ENCODE data around the gene SPINT1.

SPINT1 gene

GRCh38 chr15:40863660-40864270, 19.9 kb downstream of the SPINT1 start:
- no peak for DNase-seq

DNA sequence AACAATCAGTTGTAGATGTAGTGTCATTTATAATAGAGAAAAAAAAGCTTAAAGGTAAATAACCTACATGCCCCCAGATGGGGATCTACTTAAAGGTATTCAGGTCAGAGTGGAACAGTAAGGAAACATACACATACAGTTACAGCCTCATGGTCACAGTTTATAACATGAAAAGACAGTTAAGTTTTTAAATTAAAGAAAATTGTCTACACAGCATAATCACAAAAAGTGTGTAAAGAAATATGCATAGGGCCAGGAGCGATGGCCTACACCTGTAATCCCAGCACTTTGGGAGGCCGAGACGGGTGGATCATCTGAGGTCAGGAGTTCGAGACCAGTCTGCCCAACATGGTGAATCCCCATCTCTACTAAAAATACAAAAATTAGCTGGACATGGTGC, 23.4 kb downstream of the SPINT1 start:
- no peak for DNase-seq

GRCh38 chr15:40869686-40870085, 25.8 kb downstream of the SPINT1 start:
- DNase-seq = no peak

DNA sequence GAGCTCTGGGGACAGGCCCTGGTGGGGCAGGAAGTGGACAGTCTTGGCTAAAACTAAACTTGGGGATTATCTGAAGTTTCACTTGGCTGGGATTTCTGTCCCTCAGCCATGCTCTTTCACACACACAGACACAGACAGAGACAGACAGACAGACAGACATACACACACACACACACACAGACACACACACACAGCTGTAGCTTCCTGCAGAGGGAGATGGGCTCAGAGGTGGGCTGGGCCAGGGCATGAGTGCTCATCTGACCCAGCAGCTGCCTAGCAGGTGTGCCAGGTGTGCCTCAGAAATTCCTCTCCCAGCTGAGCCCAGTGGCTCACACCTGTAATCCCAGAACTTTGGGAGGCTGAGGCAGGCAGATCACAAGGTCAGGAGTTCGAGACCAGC, 26.9 kb downstream of the SPINT1 start:
- DNase-seq = no peak

DNA sequence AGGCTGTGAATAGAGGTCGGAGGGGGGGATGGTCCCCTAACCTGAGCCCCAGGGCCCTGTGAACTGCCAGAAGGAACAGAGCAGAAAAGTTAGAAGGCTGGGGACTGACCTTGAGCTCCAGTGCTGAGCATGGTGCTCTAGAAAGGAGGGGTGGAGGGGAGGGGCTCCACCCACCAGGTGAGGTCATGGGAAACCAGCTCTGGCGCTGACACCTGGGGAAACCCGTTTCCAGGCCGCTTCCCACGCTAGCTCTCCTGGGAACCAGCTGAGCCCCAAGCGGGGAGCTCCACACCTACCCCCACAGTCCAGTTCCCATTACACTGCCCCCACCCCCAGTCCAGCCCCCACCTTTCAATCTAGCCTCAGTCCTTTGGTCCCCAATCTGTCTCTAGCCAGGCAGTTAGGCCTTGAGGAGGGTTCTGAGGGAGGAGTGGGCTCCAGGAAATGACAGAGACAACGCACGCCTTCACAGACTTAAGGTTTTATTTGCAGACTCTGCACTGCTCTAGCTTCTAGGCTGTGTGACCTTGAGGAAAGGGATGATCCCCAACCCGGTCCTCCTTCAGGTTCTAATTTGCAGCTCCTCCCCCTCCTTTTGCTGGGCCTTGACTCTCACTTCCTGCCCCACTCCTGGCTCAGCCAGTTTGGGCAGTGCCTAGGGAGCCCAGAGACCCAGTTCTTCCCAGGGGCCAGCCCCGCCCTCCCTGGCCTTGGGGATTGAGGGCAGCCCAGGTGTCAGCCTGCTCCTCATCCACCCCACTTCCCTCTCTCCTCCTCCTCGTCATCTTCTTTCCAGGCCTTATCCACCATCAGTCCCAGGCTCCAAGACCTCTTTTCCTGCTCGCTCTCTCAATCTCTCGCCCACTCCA, 28.1 kb downstream of the SPINT1 start:
- DNase-seq = no peak

- no peak for DNase-seq
Measured at GRCh38 chr15:40872791-40873693, 29.2 kb downstream of the SPINT1 start.

- peak; percentile 81 for DNase-seq
Measured at GRCh38 chr15:40873694-40874561, 30.1 kb downstream of the SPINT1 start, which contains the start of gene RHOV. Gene RHOV (minus strand): TSS chr15:40874234. CDS start chr15:40874139, 95 bp downstream.

- no peak for DNase-seq
Measured at GRCh38 chr15:40875991-40876730, 32.3 kb downstream of the SPINT1 start.

DNA sequence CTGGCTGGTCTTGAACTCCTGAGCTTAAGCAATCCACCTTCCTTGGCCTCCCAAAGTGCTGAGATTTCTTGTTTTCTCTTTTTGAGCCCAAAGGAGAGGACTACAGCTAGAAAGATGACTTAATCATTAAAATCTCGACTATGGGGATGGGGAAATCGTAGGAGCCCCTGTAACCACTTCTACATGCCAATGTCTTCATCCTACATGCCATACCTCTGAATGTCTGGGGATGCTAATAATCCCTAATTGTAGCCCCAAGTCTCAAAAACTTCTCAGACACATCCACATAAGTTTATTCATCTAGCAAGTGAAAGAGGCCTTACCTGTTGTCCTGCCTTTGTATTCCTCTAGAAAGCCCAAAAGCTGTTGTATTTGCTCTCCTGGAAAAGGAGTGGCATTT, 33.8 kb downstream of the SPINT1 start:
- DNase-seq = no peak

- DNase-seq = no peak
Measured at GRCh38 chr15:40878785-40879184, 34.9 kb downstream of the SPINT1 start.

GRCh38 chr15:40879609-40880008, 35.8 kb downstream of the SPINT1 start:
- no peak for DNase-seq

DNA sequence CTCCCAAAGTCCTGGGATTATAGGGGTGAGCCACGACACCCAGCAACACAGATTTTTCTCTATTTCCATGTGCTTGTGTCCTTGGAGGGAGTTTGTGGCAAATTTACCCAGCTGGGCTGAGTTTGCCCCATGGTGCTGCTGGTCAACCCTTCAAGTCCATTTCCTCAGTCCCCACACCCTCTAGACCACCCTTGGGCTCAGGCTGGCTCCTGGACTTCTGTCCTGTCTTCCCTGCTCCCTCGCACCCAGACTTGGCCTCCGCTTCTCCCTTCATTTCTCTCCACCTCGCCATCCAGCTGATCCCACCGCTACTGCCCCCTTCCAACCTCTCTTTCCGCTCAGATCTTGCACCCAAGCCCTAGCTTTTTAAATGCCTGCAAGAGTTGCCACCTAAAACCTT, 37.5 kb downstream of the SPINT1 start:
- DNase-seq = no peak

- no peak for DNase-seq
Measured at GRCh38 chr15:40886586-40886985, 42.7 kb downstream of the SPINT1 start.

DNA sequence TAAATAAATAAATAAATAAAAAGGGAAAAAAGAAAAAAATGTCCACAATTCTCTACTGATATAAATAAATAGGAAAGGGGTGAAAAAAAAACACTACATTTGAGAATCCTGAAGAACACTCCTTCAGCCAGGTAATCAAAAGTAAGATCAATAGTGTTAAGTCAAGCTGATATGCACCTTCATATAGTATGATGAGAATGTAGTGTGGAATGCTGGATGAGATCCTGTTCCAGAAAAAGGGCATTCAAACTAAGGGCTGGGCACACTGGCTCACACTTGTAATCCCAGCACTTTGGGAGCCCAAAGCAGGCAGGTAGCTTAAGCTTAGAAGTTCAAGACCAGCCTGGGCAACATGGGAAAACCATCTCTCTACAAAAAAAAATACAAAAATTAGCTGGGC, 45.3 kb downstream of the SPINT1 start:
- DNase-seq = no peak

DNA sequence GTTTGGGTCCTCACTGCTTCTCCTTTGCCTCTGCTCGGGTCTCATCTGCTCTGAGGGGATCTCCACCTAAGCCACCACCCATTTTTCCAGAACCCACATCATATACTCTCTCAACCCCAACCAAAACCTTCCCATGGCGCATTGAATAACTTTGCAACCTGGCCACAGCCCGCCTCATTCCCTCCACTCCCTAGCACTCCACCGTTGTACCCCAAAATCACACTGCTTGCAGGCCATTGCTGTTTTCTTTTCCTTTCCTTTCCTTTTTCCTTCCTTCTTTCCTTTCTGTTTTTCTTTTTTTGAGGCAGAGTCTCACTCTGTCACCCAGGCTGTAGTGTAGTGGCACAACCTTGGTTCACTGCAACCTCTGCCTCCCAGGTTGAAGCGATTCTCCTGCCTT, 47.3 kb downstream of the SPINT1 start:
- no peak for DNase-seq

- no peak for DNase-seq
Measured at GRCh38 chr15:40891810-40892446, 48.1 kb downstream of the SPINT1 start.

- DNase-seq = no peak
Measured at GRCh38 chr15:40892447-40893012, 48.7 kb downstream of the SPINT1 start.

DNA sequence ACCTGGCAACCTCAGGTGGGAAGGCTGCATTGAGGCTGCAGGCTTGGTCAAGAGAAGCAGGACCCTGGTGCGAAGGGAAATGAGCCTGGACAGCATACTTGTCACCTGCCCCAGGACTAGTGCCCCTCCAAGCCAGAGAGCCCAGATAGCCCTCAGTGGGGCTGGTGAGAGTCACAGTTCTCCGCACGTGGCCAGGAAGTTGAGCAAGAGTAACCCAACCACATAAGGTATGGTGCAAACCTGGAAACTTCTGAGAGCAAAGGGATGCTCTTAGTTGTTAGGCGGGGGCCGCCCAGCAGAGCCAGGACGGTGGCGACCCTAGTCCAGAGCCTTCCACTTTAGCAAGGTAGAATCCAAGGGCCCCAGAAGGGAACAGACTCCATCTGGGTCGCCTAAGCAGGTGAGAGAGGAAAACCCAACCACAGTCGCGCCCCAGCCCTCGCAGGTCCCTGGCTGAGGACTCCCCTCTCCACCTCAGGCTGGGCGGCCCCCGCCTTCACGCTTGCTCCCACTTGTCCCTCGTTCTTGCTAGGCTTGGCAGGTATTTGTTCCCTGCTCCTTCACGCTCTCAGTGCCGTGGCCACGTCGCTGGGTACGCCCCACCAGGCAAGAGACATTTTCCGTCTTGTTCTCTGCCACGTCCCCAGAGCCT, 49.3 kb downstream of the SPINT1 start:
- DNase-seq = no peak

GRCh38 chr15:40893733-40894680, 50.2 kb downstream of the SPINT1 start, which contains the start of gene VPS18:
Gene VPS18 (plus strand): TSS chr15:40894450. CDS start chr15:40894769, 319 bp downstream.
- DNase-seq = peak; percentile 64
